SK-N-MC (cell line): ENCODE results near the gene LOXHD1.

Experiments
- EZH2 ChIP-seq: fragments of 200-600 bp; sonication (generic); IDR thresholded peaks from one replicate; pipeline ENCODE4 v1.6.1; 2017; ENCODE audit warnings: antibody characterized with exemption
- FOXP2 ChIP-seq: optimal IDR thresholded peaks from 2 replicates; pipeline ENCODE3; 2011; ENCODE audit warnings: mild to moderate bottlenecking, moderate library complexity; ENCODE audit not compliant: insufficient read depth; ENCODE audit errors: extremely low read length, control extremely low read depth
- POLR2AphosphoS5 ChIP-seq: IDR thresholded peaks from 2 replicates; pipeline ENCODE4 v1.6.1; 2012; ENCODE audit warnings: mild to moderate bottlenecking, low read depth, low read length, borderline replicate concordance

DNA sequence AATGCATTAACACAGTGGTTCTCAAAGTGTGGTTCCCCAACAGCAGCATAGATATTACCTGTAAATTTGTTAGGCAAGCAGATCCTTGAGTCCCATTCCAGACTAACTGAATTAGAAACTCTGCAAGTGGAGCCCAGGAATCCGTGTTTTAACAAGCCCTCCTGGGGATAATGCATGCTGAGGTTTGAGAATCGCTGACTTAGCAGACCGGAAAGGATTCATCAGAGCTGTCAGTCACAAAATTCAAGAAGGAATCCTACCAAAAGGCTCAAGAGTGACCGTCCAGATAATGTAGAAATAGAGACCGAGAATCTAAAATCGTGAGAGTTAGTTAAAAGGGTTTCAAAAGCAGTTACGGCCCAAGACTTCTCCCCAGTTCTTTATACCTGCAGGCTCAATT lies 66.9 kb downstream of the LOXHD1 start:
- TF ChIP-seq POLR2AphosphoS5 = no peak
- no peak for TF ChIP-seq EZH2
- no peak for TF ChIP-seq FOXP2
